Mammary epithelial cell (primary cell): Measurements from ENCODE around the gene ZBTB45.

Experiments
- CTCF ChIP-seq, 2 donors: IDR thresholded peaks in 1 of 2; conservative IDR thresholded peaks in 1 of 2; 2 replicates each; pipeline ENCODE4 v1.5.1; 2011 to 2012; ENCODE audit warnings: inconsistent platforms in 2 of 2, low read length in 2 of 2, mild to moderate bottlenecking in 2 of 2, control low read depth in 1 of 2, low read depth in 1 of 2; ENCODE audit not compliant: insufficient read depth in 1 of 2; ENCODE audit errors: extremely low read depth in 1 of 2
- EZH2 ChIP-seq: IDR thresholded peaks from 2 replicates; pipeline ENCODE4 v1.6.1; 2012; ENCODE audit warnings: low read length, inconsistent platforms, borderline replicate concordance

- TF ChIP-seq CTCF (conservative IDR thresholded peaks at IDR 0.05 in 1 of 2, IDR thresholded peaks at IDR 0.05 in 1 of 2; ENCODE audit: extremely low read depth in 1 of 2, insufficient read depth in 1 of 2, low read depth in 1 of 2, low read length in 2 of 2), result no peak
- no peak for TF ChIP-seq EZH2
Observed at GRCh38 chr19:58514564-58515022, 5.0 kb downstream of the ZBTB45 start.
